ENCODE measurements around the gene ETFA.

- no peak for TF ChIP-seq CTCF (IDR thresholded peaks at IDR 0.05 in 8 of 11, conservative IDR thresholded peaks at IDR 0.05 in 3 of 11)
- no peak for TF ChIP-seq POLR2A (IDR thresholded peaks at IDR 0.05)
- no peak for TF ChIP-seq POLR2AphosphoS5 (IDR thresholded peaks at IDR 0.05)
Observed at GRCh38 chr15:76328958-76329357, 17.7 kb upstream of the ETFA start.
